HEK293 (cell line): Measurements from ENCODE around the gene CETP.

Experiments used
- CTCF ChIP-seq: fragments of 450-650 bp; formaldehyde crosslinking; IDR thresholded peaks from 2 replicates; pipeline ENCODE4 v1.5.1; 2016; ENCODE audit warnings: missing biosample characterization, missing genetic modification characterization
- HOXC10 ChIP-seq: sonication (generic); formaldehyde crosslinking; IDR thresholded peaks from 2 replicates; pipeline ENCODE4 v1.8.1; 2023; ENCODE audit warnings: mild to moderate bottlenecking, missing genetic modification reagents
- MEIS1 ChIP-seq: sonication (generic); formaldehyde crosslinking; IDR thresholded peaks from 2 replicates; pipeline ENCODE4 v1.8.1; 2022; ENCODE audit warnings: missing genetic modification reagents, mild to moderate bottlenecking, borderline replicate concordance
- PRDM2 ChIP-seq: fragments of 450-650 bp; formaldehyde crosslinking; IDR thresholded peaks from 2 replicates; pipeline ENCODE4 v1.5.1; 2016; ENCODE audit warnings: missing biosample characterization, missing genetic modification characterization, borderline replicate concordance
- SCRT1 ChIP-seq: fragments of 450-650 bp; formaldehyde crosslinking; IDR thresholded peaks from 2 replicates; pipeline ENCODE4 v1.5.1; 2016; ENCODE audit warnings: missing biosample characterization, missing genetic modification characterization, borderline replicate concordance
- SETDB1 ChIP-seq: IDR thresholded peaks from one replicate; pipeline ENCODE4 v1.6.1; 2017; ENCODE audit warnings: mild to moderate bottlenecking, low read length, moderate library complexity, mixed read lengths; ENCODE audit not compliant: insufficient read length
- YY1 ChIP-seq: fragments of 450-650 bp; formaldehyde crosslinking; IDR thresholded peaks from 2 replicates; pipeline ENCODE4 v1.5.1; 2018; ENCODE audit warnings: missing biosample characterization, missing genetic modification characterization
- ZBTB17 ChIP-seq: fragments of 450-650 bp; formaldehyde crosslinking; IDR thresholded peaks from 2 replicates; pipeline ENCODE4 v1.5.1; 2016; ENCODE audit warnings: missing biosample characterization, missing genetic modification characterization
- ZBTB6 ChIP-seq: fragments of 450-650 bp; formaldehyde crosslinking; IDR thresholded peaks from 2 replicates; pipeline ENCODE4 v1.5.1; 2017; ENCODE audit warnings: missing biosample characterization, missing genetic modification characterization
- ZBTB7A ChIP-seq: fragments of 450-650 bp; formaldehyde crosslinking; IDR thresholded peaks from 2 replicates; pipeline ENCODE4 v1.5.1; 2016; ENCODE audit warnings: low read depth, missing biosample characterization, missing genetic modification characterization
- ZNF140 ChIP-seq: fragments of 450-650 bp; formaldehyde crosslinking; IDR thresholded peaks from 2 replicates; pipeline ENCODE4 v1.5.1; 2016; ENCODE audit warnings: missing biosample characterization, missing genetic modification characterization
- ZNF24 ChIP-seq: fragments of 450-650 bp; formaldehyde crosslinking; IDR thresholded peaks from 2 replicates; pipeline ENCODE4 v1.5.1; 2016; ENCODE audit warnings: missing biosample characterization, missing genetic modification characterization
- ZNF626 ChIP-seq: fragments of 450-650 bp; sonication (Bioruptor Pico); formaldehyde crosslinking; IDR thresholded peaks from 2 replicates; pipeline ENCODE4 v1.5.1; 2018; ENCODE audit warnings: missing biosample characterization, missing genetic modification characterization, inconsistent platforms
- ZNF639 ChIP-seq: fragments of 450-650 bp; formaldehyde crosslinking; IDR thresholded peaks from 2 replicates; pipeline ENCODE4 v1.5.1; 2016; ENCODE audit warnings: missing biosample characterization, missing genetic modification characterization

- TF ChIP-seq MEIS1 (CRISPR knock-in tag) (no peak), ZNF24 (tag by site-specific recombination) (no peak), CTCF (tag by site-specific recombination) (no peak), SETDB1 (no peak), ZNF639 (tag by site-specific recombination) (no peak), ZBTB6 (tag by site-specific recombination) (no peak), YY1 (no peak), ZNF626 (tag by site-specific recombination) (no peak), ZNF140 (tag by site-specific recombination) (no peak), ZBTB17 (no peak), ZBTB7A (no peak), HOXC10 (no peak), SCRT1 (tag by site-specific recombination) (no peak), PRDM2 (tag by site-specific recombination) (no peak)
Observed at GRCh38 chr16:56915336-56916119, 46.2 kb upstream of the CETP start.
